Upper lobe of left lung (tissue), 4 donors: ENCODE results near the gene TNS3.

Source experiments
- POLR2A ChIP-seq, 4 donors: fragments of 450-650 bp; IDR thresholded peaks; one replicate each; pipeline ENCODE4 v1.5.1; 2016 to 2017; ENCODE audit warnings: antibody characterized with exemption in 4 of 4, mild to moderate bottlenecking in 2 of 4
- POLR2AphosphoS5 ChIP-seq, 2 donors: sonication (generic); formaldehyde crosslinking; IDR thresholded peaks; one replicate each; pipeline ENCODE4 v1.5.1; 2017; ENCODE audit warnings: antibody characterized with exemption in 2 of 2
- TF ChIP-seq, protein P1 (sequence below), 6 experiments: fragments of 450-650 bp in 4 of 6; fragments of 200-600 bp in 2 of 6; sonication (generic) in 2 of 6; IDR thresholded peaks; one replicate each; pipeline ENCODE4 v1.5.1; 2016 to 2019; ENCODE audit warnings: antibody characterized with exemption in 6 of 6

DNA sequence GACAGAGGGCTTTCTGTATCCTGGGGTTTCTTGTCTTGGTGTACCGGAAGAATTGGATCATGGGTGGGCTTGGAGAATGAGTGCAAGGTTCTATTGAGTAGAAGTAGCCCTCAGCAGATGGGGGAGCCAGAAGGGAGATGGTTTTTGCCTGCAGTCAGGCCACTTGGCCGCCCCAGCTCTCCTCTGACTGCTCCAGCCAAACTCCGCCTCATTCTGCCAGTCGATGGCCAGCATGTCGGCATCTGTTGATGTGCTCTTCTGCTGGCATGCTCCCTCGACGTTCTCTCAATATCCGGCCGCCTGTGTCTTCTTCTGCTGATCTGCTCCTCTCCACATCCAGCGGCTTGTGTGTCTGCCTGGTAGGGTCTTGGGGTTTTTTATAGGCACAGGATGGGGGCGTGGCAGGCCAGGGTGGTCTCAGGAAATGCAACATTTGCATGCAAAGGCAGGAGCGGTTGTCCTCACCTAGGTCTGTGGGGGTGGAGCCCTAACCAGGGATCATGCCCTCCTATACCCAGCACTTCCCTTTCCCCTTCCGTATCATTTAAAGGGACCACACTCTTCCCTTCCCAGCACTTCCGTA lies 40.2 kb upstream of the TNS3 start:
- TF ChIP-seq, protein P1, sequence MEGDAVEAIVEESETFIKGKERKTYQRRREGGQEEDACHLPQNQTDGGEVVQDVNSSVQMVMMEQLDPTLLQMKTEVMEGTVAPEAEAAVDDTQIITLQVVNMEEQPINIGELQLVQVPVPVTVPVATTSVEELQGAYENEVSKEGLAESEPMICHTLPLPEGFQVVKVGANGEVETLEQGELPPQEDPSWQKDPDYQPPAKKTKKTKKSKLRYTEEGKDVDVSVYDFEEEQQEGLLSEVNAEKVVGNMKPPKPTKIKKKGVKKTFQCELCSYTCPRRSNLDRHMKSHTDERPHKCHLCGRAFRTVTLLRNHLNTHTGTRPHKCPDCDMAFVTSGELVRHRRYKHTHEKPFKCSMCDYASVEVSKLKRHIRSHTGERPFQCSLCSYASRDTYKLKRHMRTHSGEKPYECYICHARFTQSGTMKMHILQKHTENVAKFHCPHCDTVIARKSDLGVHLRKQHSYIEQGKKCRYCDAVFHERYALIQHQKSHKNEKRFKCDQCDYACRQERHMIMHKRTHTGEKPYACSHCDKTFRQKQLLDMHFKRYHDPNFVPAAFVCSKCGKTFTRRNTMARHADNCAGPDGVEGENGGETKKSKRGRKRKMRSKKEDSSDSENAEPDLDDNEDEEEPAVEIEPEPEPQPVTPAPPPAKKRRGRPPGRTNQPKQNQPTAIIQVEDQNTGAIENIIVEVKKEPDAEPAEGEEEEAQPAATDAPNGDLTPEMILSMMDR (IDR thresholded peaks at IDR 0.05): no peak
- TF ChIP-seq POLR2A (IDR thresholded peaks at IDR 0.05) (no peak), POLR2AphosphoS5 (IDR thresholded peaks at IDR 0.05) (no peak)
